ENCODE measurements around the gene TJP3. TPM values are rescaled to one million over a fixed set of nuclear protein-coding genes. Genes with fewer than 3 reads are reported as not detected.

Gene TJP3
- total RNA-seq, 1 experiment from 2014 or later = 1.6 TPM

- Mint-ChIP-seq H3K9me3 (ENCODE audit: unreplicated experiment) (no peaks in the 10 kb centered on the region), H3K4me3 (ENCODE audit: unreplicated experiment) (peak overlapping the region; percentile 87), H3K36me3 (ENCODE audit: insufficient read depth, unreplicated experiment) (peaks cover 6% of the 10 kb centered on the region), H3K27me3 (ENCODE audit: insufficient read depth, unreplicated experiment) (no peaks in the 10 kb centered on the region), H3K27ac (ENCODE audit: low read depth, unreplicated experiment) (peak overlapping the region; percentile 35), H3K4me1 (ENCODE audit: insufficient read depth, unreplicated experiment) (no peaks in the 10 kb centered on the region)
- POLR2A ChIA-PET = interaction anchor here (1.2 to 2.0 kb wide), 4 partner anchors 9 to 269 kb away, joined by 3 to 7 read pairs (median 4); partner anchors contain the start of genes APBA3 and MRPL54
- TF ChIP-seq, protein P1, sequence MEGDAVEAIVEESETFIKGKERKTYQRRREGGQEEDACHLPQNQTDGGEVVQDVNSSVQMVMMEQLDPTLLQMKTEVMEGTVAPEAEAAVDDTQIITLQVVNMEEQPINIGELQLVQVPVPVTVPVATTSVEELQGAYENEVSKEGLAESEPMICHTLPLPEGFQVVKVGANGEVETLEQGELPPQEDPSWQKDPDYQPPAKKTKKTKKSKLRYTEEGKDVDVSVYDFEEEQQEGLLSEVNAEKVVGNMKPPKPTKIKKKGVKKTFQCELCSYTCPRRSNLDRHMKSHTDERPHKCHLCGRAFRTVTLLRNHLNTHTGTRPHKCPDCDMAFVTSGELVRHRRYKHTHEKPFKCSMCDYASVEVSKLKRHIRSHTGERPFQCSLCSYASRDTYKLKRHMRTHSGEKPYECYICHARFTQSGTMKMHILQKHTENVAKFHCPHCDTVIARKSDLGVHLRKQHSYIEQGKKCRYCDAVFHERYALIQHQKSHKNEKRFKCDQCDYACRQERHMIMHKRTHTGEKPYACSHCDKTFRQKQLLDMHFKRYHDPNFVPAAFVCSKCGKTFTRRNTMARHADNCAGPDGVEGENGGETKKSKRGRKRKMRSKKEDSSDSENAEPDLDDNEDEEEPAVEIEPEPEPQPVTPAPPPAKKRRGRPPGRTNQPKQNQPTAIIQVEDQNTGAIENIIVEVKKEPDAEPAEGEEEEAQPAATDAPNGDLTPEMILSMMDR (IDR thresholded peaks at IDR 0.05; ENCODE audit: unreplicated experiment) = no peak
- intact Hi-C loops (cut with micrococcal nuclease) = loop anchor here (10.0 kb wide), 1 partner anchor 145 kb away; the partner anchor contains the start of gene MFSD12
- DNase-seq (ENCODE audit: unreplicated experiment) = no peak
- no TSS peak for BruUV-seq (replicated peaks)
- CTCF ChIA-PET = interaction anchor here (0.7 to 1.6 kb wide), 6 partner anchors 9 to 63 kb away, joined by 3 to 5 read pairs (median 4); partner anchors contain the start of gene MRPL54
Measured at GRCh38 chr19:3699741-3700241, 8.4 kb upstream of the TJP3 start.

DNA sequence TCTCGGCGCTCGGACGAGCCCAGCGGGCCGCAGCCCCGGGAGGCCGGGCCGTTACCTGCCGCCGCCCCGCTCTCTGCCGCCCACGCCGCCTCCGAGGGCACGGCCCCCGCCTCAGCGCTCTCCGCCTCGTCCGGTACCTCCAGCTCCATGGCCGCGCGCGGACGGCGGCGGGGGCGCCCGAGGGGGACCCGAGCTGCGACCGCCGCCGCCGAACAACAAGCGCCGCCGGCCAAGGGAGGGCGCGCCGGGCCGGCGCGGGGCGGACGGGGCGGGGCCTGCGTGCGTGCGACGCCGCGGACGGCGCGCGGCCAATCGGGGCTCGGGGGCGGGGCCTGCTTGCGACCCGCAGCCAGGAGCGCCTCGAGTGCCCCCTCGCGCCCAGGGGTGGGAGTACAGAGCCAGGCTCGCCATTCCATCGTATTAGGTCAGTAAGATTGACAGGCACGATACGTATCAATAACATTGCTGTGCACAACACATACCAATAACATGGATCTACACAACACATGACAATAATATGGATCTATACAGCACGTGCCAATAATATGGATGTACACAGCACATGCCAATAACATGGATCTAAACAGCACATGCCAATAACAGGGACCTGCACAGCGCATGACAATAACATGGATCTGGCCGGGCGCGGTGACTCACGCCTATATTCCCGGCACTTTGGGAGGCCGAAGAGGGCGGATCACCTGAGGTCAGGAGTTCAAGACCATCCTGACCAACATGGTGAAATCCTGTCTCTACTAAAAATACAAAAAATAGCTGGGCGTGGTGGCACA lies 7.7 kb upstream of the TJP3 start, which contains the start of gene PIP5K1C:
PIP5K1C (minus strand) TSS at position 227 of the 791 bp plus-strand sequence; CDS start at position 149, 78 bp downstream.
- TF ChIP-seq, protein P1 (IDR thresholded peaks at IDR 0.05; ENCODE audit: unreplicated experiment) = peak; percentile 68
- Mint-ChIP-seq H3K4me1 (ENCODE audit: insufficient read depth, unreplicated experiment) (no peaks in the 10 kb centered on the region), H3K4me3 (ENCODE audit: unreplicated experiment) (peak within 1 kb of the TSS; percentile 87), H3K27ac (ENCODE audit: low read depth, unreplicated experiment) (peak within 1 kb of the TSS; percentile 35), H3K9me3 (ENCODE audit: unreplicated experiment) (no peaks in the 10 kb centered on the region), H3K36me3 (ENCODE audit: insufficient read depth, unreplicated experiment) (peaks cover 6% of the 10 kb centered on the region), H3K27me3 (ENCODE audit: insufficient read depth, unreplicated experiment) (no peaks in the 10 kb centered on the region)
- no TSS peak for BruUV-seq (replicated peaks)
- intact Hi-C loops (cut with micrococcal nuclease) = loop anchor here (10.0 kb wide), 1 partner anchor 146 kb away; the partner anchor contains the start of gene MFSD12
- ChIA-PET CTCF (interaction anchor here (1.3 to 1.6 kb wide), 6 partner anchors 9 to 395 kb away, joined by 3 to 5 read pairs (median 4); no protein-coding TSS in a partner anchor), POLR2A (interaction anchor here (1.2 to 2.0 kb wide), 3 partner anchors 8 to 62 kb away, joined by 3 to 7 read pairs (median 4); partner anchors contain the start of genes APBA3 and MRPL54)
- peak; percentile 87 for DNase-seq (ENCODE audit: unreplicated experiment)

DNA sequence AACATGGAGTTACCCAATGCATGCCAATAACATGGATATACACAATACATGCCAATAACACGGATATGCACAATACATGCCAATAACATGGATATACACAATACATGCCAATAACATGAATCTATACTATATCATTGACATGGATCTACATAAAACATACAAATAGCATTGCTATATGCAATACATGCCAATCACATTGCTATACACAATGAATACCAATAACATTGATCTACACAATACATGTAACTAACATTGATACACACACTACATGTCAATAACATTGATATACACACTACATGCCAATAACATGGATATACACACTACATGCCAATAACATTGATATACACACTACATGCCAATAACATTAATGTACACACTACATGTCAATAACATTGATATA lies 7.0 kb upstream of the TJP3 start:
- BruUV-seq (replicated peaks) = no TSS peak
- Mint-ChIP-seq H3K9me3 (ENCODE audit: unreplicated experiment) (no peaks in the 10 kb centered on the region), H3K27ac (ENCODE audit: low read depth, unreplicated experiment) (no peak overlapping the region), H3K36me3 (ENCODE audit: insufficient read depth, unreplicated experiment) (no peaks in the 10 kb centered on the region), H3K4me3 (ENCODE audit: unreplicated experiment) (no peak overlapping the region), H3K4me1 (ENCODE audit: insufficient read depth, unreplicated experiment) (no peaks in the 10 kb centered on the region), H3K27me3 (ENCODE audit: insufficient read depth, unreplicated experiment) (no peaks in the 10 kb centered on the region)
- CTCF ChIA-PET = interaction anchor here (1.4 to 1.6 kb wide), 5 partner anchors 8 to 396 kb away, joined by 3 to 5 read pairs (median 4); no protein-coding TSS in a partner anchor
- intact Hi-C loops (cut with micrococcal nuclease) = loop anchor here (10.0 kb wide), 1 partner anchor 146 kb away; the partner anchor contains the start of gene MFSD12
- POLR2A ChIA-PET = no interaction called here
- DNase-seq (ENCODE audit: unreplicated experiment) = no peak
- TF ChIP-seq, protein P1 (IDR thresholded peaks at IDR 0.05; ENCODE audit: unreplicated experiment) = no peak

- H3K4me1 Mint-ChIP-seq (ENCODE audit: insufficient read depth, unreplicated experiment) = peaks cover 6% of the 10 kb centered on the region
- H3K36me3 Mint-ChIP-seq (ENCODE audit: insufficient read depth, unreplicated experiment) = no peaks in the 10 kb centered on the region
- intact Hi-C loops (cut with micrococcal nuclease) = loop anchor here (2.0 to 10.0 kb wide), 2 partner anchors 43 to 153 kb away; partner anchors contain the start of gene MFSD12
- no peak overlapping the region for H3K27ac Mint-ChIP-seq (ENCODE audit: low read depth, unreplicated experiment)
- no peaks in the 10 kb centered on the region for H3K9me3 Mint-ChIP-seq (ENCODE audit: unreplicated experiment)
- TF ChIP-seq, protein P1 (IDR thresholded peaks at IDR 0.05; ENCODE audit: unreplicated experiment) = no peak
- no TSS peak for BruUV-seq (replicated peaks)
- no peaks in the 10 kb centered on the region for H3K27me3 Mint-ChIP-seq (ENCODE audit: insufficient read depth, unreplicated experiment)
- ChIA-PET POLR2A (interaction anchor here (0.7 kb wide), 1 partner anchor 119 kb away, joined by 5 read pairs; no protein-coding TSS in a partner anchor), CTCF (interaction anchor here (0.7 kb wide), 1 partner anchor 163 kb away, joined by 3 read pairs; no protein-coding TSS in a partner anchor)
- no peak for DNase-seq (ENCODE audit: unreplicated experiment)
- no peak overlapping the region for H3K4me3 Mint-ChIP-seq (ENCODE audit: unreplicated experiment)
Measured at GRCh38 chr19:3707868-3708206, 347 bp upstream of the TJP3 start.
